Astrocyte of the spinal cord (primary cell): ENCODE data around the gene CDHR5.

Source experiments
- DNase-seq: peaks from one replicate; pipeline ENCODE4 v3.0.0; 2011; ENCODE audit warnings: low read depth, low spot score
- H3K4me3 ChIP-seq: 2 replicates; pipeline ENCODE4 v1.5.1; 2011; ENCODE audit warnings: low read depth, mild to moderate bottlenecking, low read length, moderate library complexity
- CTCF ChIP-seq: IDR thresholded peaks from 2 replicates; pipeline ENCODE4 v1.5.1; 2012; ENCODE audit warnings: low read depth, mild to moderate bottlenecking, low read length, inconsistent platforms
- in situ Hi-C: cut with HindIII; loops from 2 replicates; pipeline ENCODE4 v1.10.0; 2017; ENCODE audit warnings: low sequenced_read_pairs

Gene CDHR5

GRCh38 chr11:578276-579035, 46.3 kb downstream of the CDHR5 start:
- no peak for DNase-seq
- no peak for TF ChIP-seq CTCF
- no peak overlapping the region for H3K4me3 ChIP-seq
- in situ Hi-C loops, result no loop called here

- no peak for DNase-seq
- peak overlapping the region; percentile 80 for H3K4me3 ChIP-seq
- no peak for TF ChIP-seq CTCF
- in situ Hi-C loops, result no loop called here
These were observed 47.2 kb downstream of the CDHR5 start for GRCh38 chr11:577611-577894.

GRCh38 chr11:576811-577610, 47.7 kb downstream of the CDHR5 start:
- H3K4me3 ChIP-seq, result peak overlapping the region; percentile 80
- DNase-seq, result no peak
- TF ChIP-seq CTCF, result no peak
- in situ Hi-C loops, result no loop called here

- H3K4me3 ChIP-seq, result peak within 1 kb of the TSS; percentile 80
- no peak for TF ChIP-seq CTCF
- in situ Hi-C loops, result no loop called here
- peak; percentile 96 for DNase-seq
These were observed 48.6 kb downstream of the CDHR5 start, which contains the start of gene PHRF1 for GRCh38 chr11:575996-576768. Gene PHRF1 (plus strand): TSS chr11:576470. CDS start chr11:581513, 5,043 bp downstream.

- peak; percentile 12 for DNase-seq
- in situ Hi-C loops, result no loop called here
These were observed 49.3 kb downstream of the CDHR5 start for GRCh38 chr11:575313-575995.

More at GRCh38 chr11:575313-575995, 49.3 kb downstream of the CDHR5 start:
- no peak for TF ChIP-seq CTCF
- peak overlapping the region; percentile 48 for H3K4me3 ChIP-seq
